Activated CD8-positive, alpha-beta memory T cell treated with anti-CD3 and anti-CD28 coated beads, Interleukin-2, amount 10 ng/mL, durations not matched to agents 7 days and 5 days (primary cell): ENCODE measurements around the gene HTATSF1. TPM values are rescaled to one million over a fixed set of nuclear protein-coding genes. Genes with fewer than 3 reads are reported as not detected.

ENCODE experiments used
- ATAC-seq: fragments of 150-1000 bp; cut with Tn5 transposase; one replicate; pipeline ENCODE4 v1.10.0; 2021; ENCODE audit warnings: moderate library complexity
- CTCF ChIA-PET: fragments of 350-600 bp; sonication (Branson Sonifier 250); formaldehyde crosslinking; loops from one replicate; lab custom pipeline; 2021; ENCODE audit warnings: antibody characterized with exemption; lab: Charles Lee
- DNase-seq: peaks from one replicate; pipeline ENCODE4 v3.0.0-alpha.2; 2020
- H3K27ac Mint-ChIP-seq: one replicate; pipeline ENCODE4 v1.8.0; 2021; ENCODE audit warnings: mild to moderate bottlenecking, mixed read lengths
- H3K27me3 Mint-ChIP-seq: one replicate; pipeline ENCODE4 v1.8.0; 2021; ENCODE audit warnings: mixed read lengths
- H3K36me3 Mint-ChIP-seq: one replicate; pipeline ENCODE4 v1.8.0; 2021; ENCODE audit warnings: mild to moderate bottlenecking, mixed read lengths
- H3K4me1 Mint-ChIP-seq: one replicate; pipeline ENCODE4 v1.8.0; 2021; ENCODE audit warnings: mixed read lengths
- H3K4me3 Mint-ChIP-seq: one replicate; pipeline ENCODE4 v1.8.0; 2021; ENCODE audit warnings: mild to moderate bottlenecking, moderate library complexity, mixed read lengths
- H3K9me3 Mint-ChIP-seq: one replicate; pipeline ENCODE4 v1.8.0; 2022; ENCODE audit warnings: low read depth, mixed read lengths
- total RNA-seq, 2 experiments: library from RNA; stranded (reverse); gene quantifications; one replicate each; pipeline ENCODE4 v1.2.3, GENCODE V29; 2021

HTATSF1 gene
- total RNA-seq, 2 experiments from 2014 or later, result 74.1 to 90.9 TPM

GRCh38 chrX:136476501-136476900 lies 20.9 kb upstream of the HTATSF1 start:
- no peaks in the 10 kb centered on the region for H3K4me1 Mint-ChIP-seq
- CTCF ChIA-PET, result interaction anchor here (1.6 kb wide), 1 partner anchor 8 kb away, joined by 3 read pairs; no protein-coding TSS in a partner anchor
- no peaks in the 10 kb centered on the region for H3K9me3 Mint-ChIP-seq
- H3K27me3 Mint-ChIP-seq, result no peaks in the 10 kb centered on the region
- no peak for ATAC-seq
- DNase-seq, result no peak
- no peaks in the 10 kb centered on the region for H3K36me3 Mint-ChIP-seq
- no peak overlapping the region for H3K4me3 Mint-ChIP-seq
- H3K27ac Mint-ChIP-seq, result no peak overlapping the region

GRCh38 chrX:136477026-136477425 lies 20.4 kb upstream of the HTATSF1 start:
- CTCF ChIA-PET, result interaction anchor here (1.1 kb wide), 1 partner anchor 11 kb away, joined by 3 read pairs; no protein-coding TSS in a partner anchor
- Mint-ChIP-seq H3K27me3 (no peaks in the 10 kb centered on the region), H3K36me3 (no peaks in the 10 kb centered on the region), H3K9me3 (no peaks in the 10 kb centered on the region), H3K4me1 (no peaks in the 10 kb centered on the region), H3K27ac (no peak overlapping the region), H3K4me3 (no peak overlapping the region)
- DNase-seq (no peak), ATAC-seq (no peak)

DNA sequence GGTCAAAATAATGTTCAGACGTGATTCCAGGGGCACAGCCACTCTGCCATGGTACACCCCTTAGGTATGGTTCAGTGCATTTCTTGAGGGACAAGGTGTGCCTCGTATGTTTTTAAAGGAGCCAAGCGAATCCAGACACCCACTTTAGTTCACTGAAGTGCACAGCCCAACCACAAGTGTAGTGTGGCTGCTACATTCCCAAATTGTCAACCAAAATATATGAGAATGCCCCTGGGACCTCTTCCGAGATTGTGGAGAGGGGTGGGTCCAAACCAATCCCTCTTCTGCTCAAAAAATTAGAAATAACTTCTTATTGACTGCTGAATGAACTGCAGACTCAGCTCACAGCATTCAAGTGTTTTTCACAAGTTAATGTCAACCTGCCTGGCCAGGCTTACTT lies 17.0 kb upstream of the HTATSF1 start:
- Mint-ChIP-seq H3K4me3 (no peak overlapping the region), H3K4me1 (no peaks in the 10 kb centered on the region), H3K36me3 (no peaks in the 10 kb centered on the region), H3K27ac (no peak overlapping the region), H3K27me3 (peaks cover 13% of the 10 kb centered on the region), H3K9me3 (no peaks in the 10 kb centered on the region)
- no peak for DNase-seq
- ATAC-seq, result no peak
- CTCF ChIA-PET, result no interaction called here

DNA sequence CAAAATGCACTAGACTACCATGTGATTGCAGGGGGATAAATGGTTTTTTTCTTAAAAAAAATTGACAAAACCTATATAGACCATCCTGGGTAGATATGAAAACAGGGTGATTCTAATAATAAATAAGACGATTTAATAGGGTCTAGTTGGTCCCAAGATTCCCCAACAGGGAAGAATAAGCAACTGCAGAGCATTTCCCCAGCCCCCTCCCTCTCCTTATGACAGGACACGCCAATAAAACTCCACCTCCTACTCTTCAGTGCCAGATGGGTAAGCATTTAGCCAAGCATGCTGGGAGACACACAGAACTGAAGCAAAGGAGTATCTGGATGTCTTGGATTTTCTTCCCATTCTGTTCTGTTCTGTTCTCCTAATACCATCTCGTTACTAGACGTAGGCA lies 9.7 kb upstream of the HTATSF1 start, which contains the start of gene BRS3:
Gene BRS3, plus strand, starts transcription at position 301 of the 400 bp plus-strand sequence. CDS start 168 bp downstream, outside the sequence.
- Mint-ChIP-seq H3K27ac (no peak within 1 kb of the TSS), H3K27me3 (peaks cover 75% of the 10 kb centered on the region), H3K9me3 (no peaks in the 10 kb centered on the region), H3K4me1 (no peaks in the 10 kb centered on the region), H3K36me3 (no peaks in the 10 kb centered on the region), H3K4me3 (no peak within 1 kb of the TSS)
- CTCF ChIA-PET, result no interaction called here
- ATAC-seq (no peak), DNase-seq (no peak)

DNA sequence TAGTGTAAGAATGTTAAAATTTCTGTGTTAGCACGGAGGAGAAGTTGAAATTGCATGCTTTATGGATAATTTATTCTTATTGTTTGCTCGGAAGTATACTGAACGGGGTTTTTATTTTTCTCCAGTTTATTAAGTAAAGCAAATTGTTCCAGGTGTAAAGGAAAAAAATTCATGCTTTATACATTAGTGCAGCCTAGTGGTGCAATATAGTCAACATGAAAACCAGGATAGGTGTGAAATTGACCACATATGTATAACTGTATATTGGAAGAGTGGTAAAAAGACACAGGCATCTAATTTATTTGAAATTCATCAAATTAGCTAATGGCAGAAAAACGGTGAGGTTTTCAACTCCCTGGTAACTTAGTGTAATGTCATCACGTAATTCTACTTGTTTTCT lies 8.7 kb upstream of the HTATSF1 start:
- Mint-ChIP-seq H3K27ac (no peak overlapping the region), H3K27me3 (peaks cover 75% of the 10 kb centered on the region), H3K4me1 (no peaks in the 10 kb centered on the region), H3K36me3 (no peaks in the 10 kb centered on the region), H3K9me3 (no peaks in the 10 kb centered on the region), H3K4me3 (no peak overlapping the region)
- DNase-seq (no peak), ATAC-seq (no peak)
- CTCF ChIA-PET, result no interaction called here

DNA sequence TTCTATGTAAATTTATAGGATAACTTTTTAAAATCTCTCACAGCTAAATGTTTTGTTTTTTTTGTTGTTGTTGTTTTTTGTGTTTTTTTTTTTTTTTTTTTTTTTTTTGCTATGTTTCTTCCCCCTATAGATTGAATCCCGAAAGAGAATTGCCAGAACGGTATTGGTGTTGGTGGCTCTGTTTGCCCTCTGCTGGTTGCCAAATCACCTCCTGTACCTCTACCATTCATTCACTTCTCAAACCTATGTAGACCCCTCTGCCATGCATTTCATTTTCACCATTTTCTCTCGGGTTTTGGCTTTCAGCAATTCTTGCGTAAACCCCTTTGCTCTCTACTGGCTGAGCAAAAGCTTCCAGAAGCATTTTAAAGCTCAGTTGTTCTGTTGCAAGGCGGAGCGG lies 5.6 kb upstream of the HTATSF1 start:
- Mint-ChIP-seq H3K27me3 (peaks cover 52% of the 10 kb centered on the region), H3K27ac (no peak overlapping the region), H3K36me3 (no peaks in the 10 kb centered on the region), H3K4me1 (peaks cover 10% of the 10 kb centered on the region), H3K9me3 (no peaks in the 10 kb centered on the region), H3K4me3 (no peak overlapping the region)
- DNase-seq, result no peak
- ATAC-seq, result no peak
- CTCF ChIA-PET, result no interaction called here

DNA sequence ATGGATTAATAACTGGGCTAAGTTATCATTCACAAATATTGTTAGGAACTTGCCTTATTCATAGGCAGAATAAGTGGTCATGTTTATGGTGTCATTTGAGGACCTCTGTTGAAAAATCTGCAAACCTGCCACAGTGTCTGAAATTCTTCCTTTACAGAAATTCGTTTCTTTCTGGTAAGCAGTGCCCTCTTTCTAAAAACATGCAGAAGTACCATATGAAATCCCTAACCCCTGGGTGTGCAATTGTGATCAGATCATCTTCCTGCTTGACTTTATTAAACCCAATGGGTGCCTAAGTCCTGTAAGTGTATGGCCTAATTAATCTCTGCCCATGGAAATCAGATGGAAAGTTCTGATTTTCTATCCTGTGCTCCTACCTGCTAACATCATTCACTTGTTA lies 4.4 kb upstream of the HTATSF1 start:
- no peak overlapping the region for H3K4me3 Mint-ChIP-seq
- H3K27me3 Mint-ChIP-seq, result peaks cover 46% of the 10 kb centered on the region
- peaks cover 10% of the 10 kb centered on the region for H3K4me1 Mint-ChIP-seq
- no peaks in the 10 kb centered on the region for H3K36me3 Mint-ChIP-seq
- ATAC-seq (no peak), DNase-seq (no peak)
- no peak overlapping the region for H3K27ac Mint-ChIP-seq
- H3K9me3 Mint-ChIP-seq, result no peaks in the 10 kb centered on the region
- CTCF ChIA-PET, result no interaction called here

DNA sequence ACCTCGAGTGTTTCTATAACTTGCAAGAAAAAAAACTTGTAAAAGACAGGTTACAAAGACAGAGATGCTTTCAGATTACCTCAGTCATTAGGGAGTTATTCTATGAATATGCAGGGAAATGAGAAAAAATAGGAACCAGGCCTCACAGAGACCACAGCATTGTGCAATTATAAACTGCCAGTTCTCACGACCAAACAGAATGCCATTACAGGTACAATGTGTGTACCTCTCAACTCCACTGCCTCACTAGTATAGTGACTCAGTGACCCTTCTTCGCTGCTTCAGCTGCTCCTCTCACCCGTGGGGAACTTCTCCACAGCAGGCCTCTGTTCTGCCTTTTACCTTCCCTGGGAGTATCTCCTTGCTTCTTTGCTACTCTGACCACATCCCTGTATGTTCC lies 2.3 kb upstream of the HTATSF1 start:
- Mint-ChIP-seq H3K4me3 (peak overlapping the region; percentile 24), H3K4me1 (peaks cover 16% of the 10 kb centered on the region), H3K9me3 (no peaks in the 10 kb centered on the region), H3K27ac (peak overlapping the region; percentile 67), H3K27me3 (peaks cover 27% of the 10 kb centered on the region), H3K36me3 (peaks cover 4% of the 10 kb centered on the region)
- DNase-seq (no peak), ATAC-seq (no peak)
- CTCF ChIA-PET, result interaction anchor here (2.2 kb wide), 1 partner anchor 82 kb away, joined by 5 read pairs; no protein-coding TSS in a partner anchor

DNA sequence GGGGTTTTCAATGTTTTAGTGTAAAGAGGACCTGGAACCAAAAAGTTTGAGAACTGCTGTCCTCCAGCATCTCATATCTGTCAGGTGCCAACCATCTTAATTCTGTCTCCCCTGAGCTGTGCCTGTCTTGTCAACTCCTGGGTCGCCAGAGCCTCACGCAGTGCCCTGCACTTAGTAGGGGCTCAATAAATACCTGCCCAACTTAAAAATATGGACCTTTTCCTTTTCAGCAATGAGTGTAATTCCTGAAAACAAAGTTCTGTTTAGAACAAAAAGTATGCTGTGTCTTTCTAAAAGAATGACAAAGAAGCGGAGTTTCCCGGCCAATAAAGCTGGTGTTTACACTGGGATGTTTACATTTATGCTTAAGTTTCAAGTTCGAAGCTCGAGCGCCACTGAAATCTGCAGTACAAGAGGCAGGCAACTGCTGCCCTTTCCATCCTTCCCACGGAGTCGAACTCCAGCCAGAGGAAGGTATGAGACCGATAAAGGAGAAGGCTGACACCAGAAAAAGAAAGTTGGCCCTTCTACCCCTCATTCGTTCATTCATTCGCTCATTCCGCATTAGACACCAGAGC lies 1.1 kb upstream of the HTATSF1 start:
- peaks cover 25% of the 10 kb centered on the region for H3K4me1 Mint-ChIP-seq
- no peaks in the 10 kb centered on the region for H3K9me3 Mint-ChIP-seq
- CTCF ChIA-PET, result interaction anchor here (1.0 to 2.2 kb wide), 3 partner anchors 81 to 86 kb away, joined by 3 to 7 read pairs (median 5); no protein-coding TSS in a partner anchor
- H3K27me3 Mint-ChIP-seq, result peaks cover 14% of the 10 kb centered on the region
- H3K4me3 Mint-ChIP-seq, result peak overlapping the region; percentile 85
- H3K27ac Mint-ChIP-seq, result peak overlapping the region; percentile 95
- no peak for ATAC-seq
- peaks cover 11% of the 10 kb centered on the region for H3K36me3 Mint-ChIP-seq
- DNase-seq, result no peak

DNA sequence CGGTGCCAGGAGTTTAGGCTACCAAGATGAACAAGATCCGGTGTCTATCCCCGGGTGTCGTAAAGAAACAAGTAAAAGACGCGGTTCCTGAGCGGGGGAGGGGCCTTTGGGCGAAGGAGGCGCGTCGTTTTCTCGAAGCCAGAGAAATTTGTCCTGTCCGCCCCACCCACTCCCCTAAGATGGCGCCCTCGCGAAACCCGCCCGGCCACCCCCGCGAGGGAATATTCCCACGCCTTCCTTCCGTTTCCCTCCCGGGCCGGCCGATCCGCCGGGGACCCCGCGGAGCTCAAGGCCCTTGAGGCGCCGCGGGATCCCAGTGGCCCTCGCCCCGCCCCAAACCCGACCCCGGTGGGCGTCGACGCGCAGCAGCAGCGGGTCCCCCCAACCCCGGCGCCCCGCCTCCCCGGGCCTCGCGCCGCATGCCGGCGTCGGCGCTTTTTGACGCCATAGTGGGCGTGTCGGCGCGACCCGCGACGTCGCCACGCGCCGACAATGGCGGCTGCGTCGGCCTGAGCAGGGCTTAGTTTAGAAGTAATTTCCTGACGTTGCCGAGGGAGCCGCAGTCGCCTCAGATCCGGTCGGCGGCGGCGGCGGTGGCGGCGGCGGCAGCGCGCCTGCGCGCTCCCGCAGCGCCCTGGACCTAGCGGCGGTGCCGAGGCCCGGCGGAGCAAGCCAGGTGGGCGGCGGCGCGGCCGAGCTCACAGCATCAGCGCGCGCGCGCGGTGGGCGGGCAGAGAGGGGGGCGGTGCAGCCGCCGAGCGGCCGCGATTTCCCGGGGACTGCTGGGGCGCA lies 432 bp upstream of the HTATSF1 start:
- H3K9me3 Mint-ChIP-seq, result no peaks in the 10 kb centered on the region
- H3K27me3 Mint-ChIP-seq, result peaks cover 9% of the 10 kb centered on the region
- peaks cover 15% of the 10 kb centered on the region for H3K36me3 Mint-ChIP-seq
- ATAC-seq (peak; percentile 83), DNase-seq (peak; percentile 94)
- peak overlapping the region; percentile 92 for H3K4me3 Mint-ChIP-seq
- H3K27ac Mint-ChIP-seq, result peak overlapping the region; percentile 95
- CTCF ChIA-PET, result interaction anchor here (1.0 to 2.2 kb wide), 3 partner anchors 80 to 86 kb away, joined by 3 to 7 read pairs (median 5); no protein-coding TSS in a partner anchor
- H3K4me1 Mint-ChIP-seq, result peaks cover 29% of the 10 kb centered on the region

GRCh38 chrX:136519069-136519468 lies 21.7 kb downstream of the HTATSF1 start:
- DNase-seq (no peak), ATAC-seq (no peak)
- peaks cover 6% of the 10 kb centered on the region for H3K4me1 Mint-ChIP-seq
- no peak overlapping the region for H3K4me3 Mint-ChIP-seq
- H3K27me3 Mint-ChIP-seq, result no peaks in the 10 kb centered on the region
- H3K27ac Mint-ChIP-seq, result no peak overlapping the region
- no peaks in the 10 kb centered on the region for H3K9me3 Mint-ChIP-seq
- peaks cover 9% of the 10 kb centered on the region for H3K36me3 Mint-ChIP-seq
- CTCF ChIA-PET, result no interaction called here

GRCh38 chrX:136523770-136524169 lies 26.4 kb downstream of the HTATSF1 start:
- CTCF ChIA-PET, result no interaction called here

DNA sequence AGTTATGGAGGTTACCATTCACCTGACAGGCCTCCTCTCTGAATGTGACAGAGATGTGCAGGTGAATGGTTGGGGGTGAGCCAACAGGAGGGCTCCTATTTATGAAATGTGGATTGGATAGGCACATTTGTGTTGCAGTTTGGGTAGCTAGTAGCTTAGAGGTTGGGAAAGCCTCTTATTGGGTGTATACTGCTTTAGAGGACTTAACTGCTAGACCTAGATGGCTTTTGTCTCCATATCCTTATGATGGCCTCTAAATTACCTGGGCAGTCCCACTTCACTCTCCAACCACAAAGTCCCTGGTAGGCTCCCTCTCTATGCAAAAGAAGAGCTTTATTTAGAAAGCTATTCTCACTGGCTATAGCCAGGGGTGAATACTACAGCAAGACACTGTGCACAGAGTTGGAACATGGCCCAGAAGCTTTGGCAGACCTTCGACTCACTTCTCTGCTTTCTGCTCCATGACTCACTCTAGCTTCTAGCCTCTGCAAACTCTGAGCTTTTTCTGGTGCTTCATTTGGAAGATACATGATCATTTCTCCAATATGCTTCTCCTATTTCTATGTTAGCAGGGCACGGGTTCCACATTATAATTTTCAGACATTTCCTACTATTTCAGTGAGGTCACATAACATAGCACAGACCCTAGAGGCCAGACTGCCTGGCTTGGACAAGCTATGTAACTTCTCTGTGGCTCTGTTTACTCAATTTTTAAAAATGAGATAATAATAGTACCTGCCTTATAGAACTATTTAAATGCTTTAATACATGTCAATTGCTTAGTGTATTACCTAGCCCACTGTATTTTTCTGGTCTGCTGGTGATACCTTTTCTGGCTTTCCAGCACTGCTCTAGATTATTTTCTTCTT lies 28.6 kb downstream of the HTATSF1 start:
- ATAC-seq, result no peak
- no peak for DNase-seq

More at GRCh38 chrX:136523770-136524169, 26.4 kb downstream of the HTATSF1 start:
- no peak for DNase-seq
- Mint-ChIP-seq H3K4me3 (no peak overlapping the region), H3K9me3 (no peaks in the 10 kb centered on the region), H3K36me3 (peaks cover 3% of the 10 kb centered on the region), H3K27me3 (no peaks in the 10 kb centered on the region), H3K27ac (no peak overlapping the region), H3K4me1 (peaks cover 6% of the 10 kb centered on the region)
- no peak for ATAC-seq

More for the DNA sequence above, 28.6 kb downstream of the HTATSF1 start:
- Mint-ChIP-seq H3K4me1 (peaks cover 9% of the 10 kb centered on the region), H3K9me3 (no peaks in the 10 kb centered on the region), H3K4me3 (no peak overlapping the region), H3K27ac (no peak overlapping the region), H3K27me3 (no peaks in the 10 kb centered on the region), H3K36me3 (peaks cover 5% of the 10 kb centered on the region)
- CTCF ChIA-PET, result no interaction called here
